Upper lobe of left lung (tissue), 4 donors: ENCODE results near the gene CD1E.

Source experiments
- EP300 ChIP-seq, 4 donors: sonication (generic); formaldehyde crosslinking; IDR thresholded peaks; one replicate each; pipeline ENCODE4 v1.5.1; 2017; ENCODE audit warnings: antibody characterized with exemption in 4 of 4, control low read depth in 2 of 4
- POLR2A ChIP-seq, 4 donors: fragments of 450-650 bp; IDR thresholded peaks; one replicate each; pipeline ENCODE4 v1.5.1; 2016 to 2017; ENCODE audit warnings: antibody characterized with exemption in 4 of 4, mild to moderate bottlenecking in 2 of 4
- POLR2AphosphoS5 ChIP-seq, 2 donors: sonication (generic); formaldehyde crosslinking; IDR thresholded peaks; one replicate each; pipeline ENCODE4 v1.5.1; 2017; ENCODE audit warnings: antibody characterized with exemption in 2 of 2
- TF ChIP-seq, protein P1 (sequence below), 6 experiments: fragments of 450-650 bp in 4 of 6; fragments of 200-600 bp in 2 of 6; sonication (generic) in 2 of 6; IDR thresholded peaks; one replicate each; pipeline ENCODE4 v1.5.1; 2016 to 2019; ENCODE audit warnings: antibody characterized with exemption in 6 of 6

DNA sequence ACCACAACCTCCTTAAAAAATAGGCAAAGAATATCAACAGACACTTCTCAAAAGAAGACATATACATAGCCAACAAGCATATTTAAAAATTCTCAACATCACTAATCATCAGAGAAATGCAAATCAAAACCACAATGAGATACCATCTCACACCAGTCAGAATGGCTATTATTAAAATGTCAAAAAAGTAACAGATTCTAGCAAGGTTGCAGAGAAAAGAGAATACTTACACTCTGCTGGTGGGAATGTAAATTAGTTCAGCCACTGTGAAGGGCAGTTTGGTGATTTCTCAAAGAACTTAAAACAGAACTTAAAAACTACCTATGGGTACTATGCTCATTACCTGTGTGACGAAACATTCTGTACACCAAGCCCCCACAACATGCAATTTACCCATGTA lies 43.1 kb upstream of the CD1E start:
- no peak for TF ChIP-seq POLR2A (IDR thresholded peaks at IDR 0.05)
- TF ChIP-seq POLR2AphosphoS5 (IDR thresholded peaks at IDR 0.05) = no peak
- TF ChIP-seq, protein P1, sequence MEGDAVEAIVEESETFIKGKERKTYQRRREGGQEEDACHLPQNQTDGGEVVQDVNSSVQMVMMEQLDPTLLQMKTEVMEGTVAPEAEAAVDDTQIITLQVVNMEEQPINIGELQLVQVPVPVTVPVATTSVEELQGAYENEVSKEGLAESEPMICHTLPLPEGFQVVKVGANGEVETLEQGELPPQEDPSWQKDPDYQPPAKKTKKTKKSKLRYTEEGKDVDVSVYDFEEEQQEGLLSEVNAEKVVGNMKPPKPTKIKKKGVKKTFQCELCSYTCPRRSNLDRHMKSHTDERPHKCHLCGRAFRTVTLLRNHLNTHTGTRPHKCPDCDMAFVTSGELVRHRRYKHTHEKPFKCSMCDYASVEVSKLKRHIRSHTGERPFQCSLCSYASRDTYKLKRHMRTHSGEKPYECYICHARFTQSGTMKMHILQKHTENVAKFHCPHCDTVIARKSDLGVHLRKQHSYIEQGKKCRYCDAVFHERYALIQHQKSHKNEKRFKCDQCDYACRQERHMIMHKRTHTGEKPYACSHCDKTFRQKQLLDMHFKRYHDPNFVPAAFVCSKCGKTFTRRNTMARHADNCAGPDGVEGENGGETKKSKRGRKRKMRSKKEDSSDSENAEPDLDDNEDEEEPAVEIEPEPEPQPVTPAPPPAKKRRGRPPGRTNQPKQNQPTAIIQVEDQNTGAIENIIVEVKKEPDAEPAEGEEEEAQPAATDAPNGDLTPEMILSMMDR (IDR thresholded peaks at IDR 0.05) = no peak
- TF ChIP-seq EP300 (IDR thresholded peaks at IDR 0.05) = no peak
